ENCODE results near the gene CA10. TPM values are rescaled to one million over a fixed set of nuclear protein-coding genes. Genes with fewer than 3 reads are reported as not detected.

Gene CA10
- total RNA-seq, 2 donors from 2014 or later, result not detected

DNA sequence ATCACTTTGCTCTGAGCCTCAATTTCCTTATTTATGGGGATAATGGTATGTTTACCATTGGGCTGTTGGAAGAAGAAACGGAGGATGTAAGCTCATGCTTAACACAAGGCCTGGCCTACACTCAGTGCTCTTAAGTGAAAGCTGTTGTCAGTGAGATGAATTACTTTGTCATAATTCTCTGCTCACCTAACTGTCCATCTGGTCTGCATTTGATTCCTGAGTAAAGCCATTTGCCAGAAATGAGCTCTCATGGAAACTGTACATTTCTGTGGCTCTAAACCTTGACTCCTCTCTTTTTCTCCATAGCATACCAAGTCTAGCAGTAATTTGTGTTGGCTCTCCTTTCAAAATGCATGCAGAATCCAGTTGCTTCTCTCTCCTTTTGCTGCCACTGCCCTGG, 452.4 kb downstream of the CA10 start:
- H3K4me3 ChIP-seq, result no peak overlapping the region
- peaks cover 10 to 40% of the 10 kb centered on the region in 2 donors for H3K4me1 ChIP-seq (ENCODE audit: control insufficient read depth in 1 of 2, low read depth in 2 of 2)
- no peaks in the 10 kb centered on the region for H3K9me3 ChIP-seq
- no peak overlapping the region for H3K27ac ChIP-seq
- no peaks in the 10 kb centered on the region for H3K36me3 ChIP-seq
- no peak for ATAC-seq (ENCODE audit: insufficient number of reproducible peaks, low FRiP score, low read depth)
- H3K27me3 ChIP-seq (replicated peaks; ENCODE audit: insufficient read depth), result no peaks in the 10 kb centered on the region
- TF ChIP-seq, protein P1, sequence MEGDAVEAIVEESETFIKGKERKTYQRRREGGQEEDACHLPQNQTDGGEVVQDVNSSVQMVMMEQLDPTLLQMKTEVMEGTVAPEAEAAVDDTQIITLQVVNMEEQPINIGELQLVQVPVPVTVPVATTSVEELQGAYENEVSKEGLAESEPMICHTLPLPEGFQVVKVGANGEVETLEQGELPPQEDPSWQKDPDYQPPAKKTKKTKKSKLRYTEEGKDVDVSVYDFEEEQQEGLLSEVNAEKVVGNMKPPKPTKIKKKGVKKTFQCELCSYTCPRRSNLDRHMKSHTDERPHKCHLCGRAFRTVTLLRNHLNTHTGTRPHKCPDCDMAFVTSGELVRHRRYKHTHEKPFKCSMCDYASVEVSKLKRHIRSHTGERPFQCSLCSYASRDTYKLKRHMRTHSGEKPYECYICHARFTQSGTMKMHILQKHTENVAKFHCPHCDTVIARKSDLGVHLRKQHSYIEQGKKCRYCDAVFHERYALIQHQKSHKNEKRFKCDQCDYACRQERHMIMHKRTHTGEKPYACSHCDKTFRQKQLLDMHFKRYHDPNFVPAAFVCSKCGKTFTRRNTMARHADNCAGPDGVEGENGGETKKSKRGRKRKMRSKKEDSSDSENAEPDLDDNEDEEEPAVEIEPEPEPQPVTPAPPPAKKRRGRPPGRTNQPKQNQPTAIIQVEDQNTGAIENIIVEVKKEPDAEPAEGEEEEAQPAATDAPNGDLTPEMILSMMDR (IDR thresholded peaks at IDR 0.05), result no peak
- DNase-seq (ENCODE audit: low spot score), result no peak

DNA sequence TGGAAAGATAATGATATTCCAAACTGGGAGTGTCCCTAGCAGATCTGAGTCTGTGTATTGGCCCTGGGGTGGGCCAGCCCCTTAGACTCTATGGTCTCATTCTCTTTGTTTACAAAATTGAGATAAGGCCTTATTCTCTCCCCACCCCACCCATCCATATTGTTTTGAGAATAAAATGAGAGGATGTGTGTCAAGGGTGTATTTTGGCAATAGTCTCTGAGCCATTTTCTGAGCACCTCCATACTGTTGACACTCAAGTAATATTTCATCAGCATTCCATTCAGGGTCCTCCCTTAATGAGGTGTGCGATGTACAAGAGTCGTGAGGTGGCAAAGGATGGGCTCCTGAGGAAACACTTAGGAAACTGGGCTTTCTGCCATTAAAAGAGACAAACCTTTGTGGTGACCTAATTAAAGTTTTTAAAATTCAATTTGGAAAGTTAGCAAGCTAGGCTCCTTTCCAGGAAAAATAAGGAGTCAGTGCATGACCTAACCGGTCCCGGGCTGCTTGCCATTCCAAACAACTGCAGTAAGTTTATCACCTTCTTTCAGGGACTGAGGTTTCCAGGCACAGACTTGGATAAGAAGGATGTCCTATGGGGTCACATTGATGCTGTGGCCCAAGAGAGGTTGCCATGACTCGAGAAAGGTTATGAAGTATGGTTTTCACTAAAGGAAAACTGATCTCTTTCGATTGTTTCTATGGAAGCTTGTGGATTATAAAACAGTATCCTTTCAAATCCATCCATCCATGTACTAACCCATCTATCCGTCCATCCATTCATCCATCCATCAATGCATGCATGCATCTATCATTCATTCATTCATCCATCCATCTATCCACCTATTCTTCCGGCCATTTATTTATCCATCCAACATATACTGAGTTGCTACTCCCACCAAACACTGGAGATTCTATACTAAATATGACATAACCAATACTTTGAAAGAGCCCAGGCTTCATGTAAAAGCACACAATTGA, 454.9 kb downstream of the CA10 start:
- no peak overlapping the region for H3K4me3 ChIP-seq
- ATAC-seq (ENCODE audit: insufficient number of reproducible peaks, low FRiP score, low read depth) (peak; percentile 53), DNase-seq (ENCODE audit: low spot score) (peak; percentile 18)
- peaks cover 10 to 20% of the 10 kb centered on the region in 2 donors for H3K4me1 ChIP-seq (ENCODE audit: control insufficient read depth in 1 of 2, low read depth in 2 of 2)
- TF ChIP-seq, protein P1 (IDR thresholded peaks at IDR 0.05), result no peak
- no peaks in the 10 kb centered on the region for H3K27me3 ChIP-seq (replicated peaks; ENCODE audit: insufficient read depth)
- H3K36me3 ChIP-seq, result no peaks in the 10 kb centered on the region
- H3K9me3 ChIP-seq, result no peaks in the 10 kb centered on the region
- no peak overlapping the region for H3K27ac ChIP-seq

DNA sequence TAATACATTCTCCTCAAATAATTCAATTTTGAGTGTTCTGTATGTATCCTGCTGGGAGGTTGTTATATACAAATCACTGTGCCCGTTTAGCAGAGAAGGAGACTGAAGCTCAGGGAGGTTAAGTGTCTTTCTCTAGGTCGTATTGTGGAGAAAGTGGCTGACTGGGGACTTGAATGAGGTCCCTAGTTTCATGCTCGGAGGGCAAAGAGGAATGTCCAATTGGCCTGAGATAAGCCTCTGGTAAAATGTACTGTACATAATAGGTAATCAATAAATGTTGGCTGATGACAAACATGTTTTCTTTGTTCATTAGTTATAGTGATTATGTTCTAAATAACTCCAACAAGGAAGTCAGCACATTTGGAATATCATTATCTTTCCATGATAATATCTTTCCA, 455.6 kb downstream of the CA10 start:
- Histone ChIP-seq H3K27me3 (replicated peaks; ENCODE audit: insufficient read depth) (no peaks in the 10 kb centered on the region), H3K9me3 (no peaks in the 10 kb centered on the region), H3K27ac (no peak overlapping the region), H3K4me3 (no peak overlapping the region), H3K4me1 (ENCODE audit: control insufficient read depth in 1 of 2, low read depth in 2 of 2) (peaks cover 10 to 20% of the 10 kb centered on the region in 2 donors), H3K36me3 (no peaks in the 10 kb centered on the region)
- no peak for DNase-seq (ENCODE audit: low spot score)
- no peak for ATAC-seq (ENCODE audit: insufficient number of reproducible peaks, low FRiP score, low read depth)
- TF ChIP-seq, protein P1 (IDR thresholded peaks at IDR 0.05), result no peak

DNA sequence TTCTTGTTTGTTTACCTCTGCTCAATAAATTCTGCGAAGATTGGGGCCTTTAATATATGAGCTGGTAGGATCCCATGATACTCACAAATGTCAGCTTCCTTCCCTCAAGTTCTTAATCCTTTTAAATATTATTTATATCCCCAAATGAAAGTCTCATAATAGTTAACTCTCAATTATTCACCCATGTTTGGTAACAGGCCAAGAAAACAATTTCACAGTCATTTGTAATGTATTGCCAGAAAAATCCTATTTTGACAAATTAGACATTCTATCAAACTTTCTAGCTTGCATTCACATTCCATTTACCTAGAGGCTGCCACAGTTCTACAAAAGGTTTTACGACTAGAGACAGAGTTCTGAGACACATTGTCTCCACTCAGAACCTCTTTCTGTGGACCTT, 457.0 kb downstream of the CA10 start:
- H3K4me1 ChIP-seq (ENCODE audit: control insufficient read depth in 1 of 2, low read depth in 2 of 2), result peaks cover 10 to 20% of the 10 kb centered on the region in 2 donors
- ATAC-seq (ENCODE audit: insufficient number of reproducible peaks, low FRiP score, low read depth), result no peak
- no peaks in the 10 kb centered on the region for H3K36me3 ChIP-seq
- no peaks in the 10 kb centered on the region for H3K27me3 ChIP-seq (replicated peaks; ENCODE audit: insufficient read depth)
- no peak overlapping the region for H3K27ac ChIP-seq
- DNase-seq (ENCODE audit: low spot score), result no peak
- H3K4me3 ChIP-seq, result no peak overlapping the region
- no peaks in the 10 kb centered on the region for H3K9me3 ChIP-seq
- TF ChIP-seq, protein P1 (IDR thresholded peaks at IDR 0.05), result no peak

DNA sequence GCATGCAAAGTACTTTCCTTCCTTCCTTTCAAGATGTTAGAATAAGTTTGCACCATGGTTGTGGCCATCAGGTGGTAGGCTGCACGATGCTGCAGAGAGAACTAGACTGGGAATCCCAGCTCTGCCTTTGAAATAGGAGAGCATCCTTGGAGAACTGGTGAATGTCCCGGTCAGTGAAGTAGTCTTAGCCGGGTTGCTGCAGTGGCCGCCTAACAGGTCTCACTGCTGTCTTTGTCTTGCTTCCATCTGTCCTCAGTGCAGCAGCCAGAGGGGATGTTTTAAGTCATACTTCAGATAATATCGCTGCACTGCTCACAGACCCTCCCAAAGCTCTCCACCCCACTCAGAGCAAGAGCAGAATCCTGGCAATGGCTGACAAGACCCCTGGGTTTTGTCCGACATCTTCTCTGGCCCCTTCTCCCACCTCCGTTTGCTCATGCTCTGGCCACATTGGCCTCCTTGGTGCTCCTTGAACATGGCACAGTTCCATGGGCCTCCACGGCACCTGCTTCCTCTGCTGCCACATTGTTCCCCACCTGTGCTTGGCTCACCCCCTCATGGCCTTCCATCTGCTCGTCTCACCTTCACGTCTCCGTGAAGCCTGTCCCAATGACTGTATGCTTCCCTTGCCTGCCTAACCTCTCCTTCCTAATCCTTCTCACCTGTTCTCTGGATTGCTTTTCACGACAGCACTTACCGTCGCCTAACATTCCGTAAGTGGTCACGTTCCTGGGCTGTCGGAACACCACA, 458.3 kb downstream of the CA10 start:
- no peak for DNase-seq (ENCODE audit: low spot score)
- Histone ChIP-seq H3K27ac (no peak overlapping the region), H3K4me1 (ENCODE audit: control insufficient read depth in 1 of 2, low read depth in 2 of 2) (peaks cover 10 to 20% of the 10 kb centered on the region in 2 donors), H3K4me3 (no peak overlapping the region), H3K9me3 (no peaks in the 10 kb centered on the region), H3K27me3 (replicated peaks; ENCODE audit: insufficient read depth) (no peaks in the 10 kb centered on the region), H3K36me3 (no peaks in the 10 kb centered on the region)
- ATAC-seq (ENCODE audit: insufficient number of reproducible peaks, low FRiP score, low read depth), result no peak
- TF ChIP-seq, protein P1 (IDR thresholded peaks at IDR 0.05), result no peak
